A673 (cell line): ENCODE data around the gene GMEB2.

Experiments used
- CTCF ChIP-seq: fragments of 300-800, 200-600 bp; sonication (generic); conservative IDR thresholded peaks from 2 replicates; pipeline ENCODE4 v1.5.1; 2017; ENCODE audit warnings: low read depth, mild to moderate bottlenecking, antibody characterized with exemption, low read length, moderate library complexity, mixed read lengths
- EZH2 ChIP-seq: fragments of 200-600 bp; sonication (generic); IDR thresholded peaks from 2 replicates; pipeline ENCODE4 v1.6.1; 2017; ENCODE audit warnings: borderline replicate concordance, low read depth, mild to moderate bottlenecking, mixed read lengths, antibody characterized with exemption, low read length; ENCODE audit not compliant: poor library complexity, severe bottlenecking

GRCh38 chr20:63549679-63550282, 77.1 kb downstream of the GMEB2 start:
- TF ChIP-seq EZH2 (no peak), CTCF (no peak)
